HepG2 (cell line): ENCODE data around the gene NINL. TPM values are rescaled to one million over a fixed set of nuclear protein-coding genes. Genes with fewer than 3 reads are reported as not detected.

Experiments used
- FOXK2 ChIP-seq: fragments of 450-650 bp; IDR thresholded peaks from 2 replicates; pipeline ENCODE4 v1.6.1; 2016
- KAT8 ChIP-seq: IDR thresholded peaks from 2 replicates; pipeline ENCODE4 v1.6.1; 2016; ENCODE audit warnings: missing genetic modification reagents, missing compliant biosample characterization
- NKX3-1 ChIP-seq: sonication (generic); formaldehyde crosslinking; IDR thresholded peaks from 2 replicates; pipeline ENCODE4 v1.5.0; 2020; ENCODE audit warnings: missing genetic modification reagents
- POLR2A ChIP-seq, 2 experiments: IDR thresholded peaks; 2 replicates each; pipeline ENCODE4 v1.6.1; 2011; ENCODE audit warnings: low read depth in 2 of 2, low read length in 2 of 2, mild to moderate bottlenecking in 1 of 2, moderate library complexity in 1 of 2; ENCODE audit not compliant: insufficient read depth in 1 of 2
- SMAD9 ChIP-seq: sonication (generic); formaldehyde crosslinking; IDR thresholded peaks from 2 replicates; pipeline ENCODE4 v1.5.1; 2020; ENCODE audit warnings: mild to moderate bottlenecking, missing genetic modification reagents
- SNAPC5 ChIP-seq: sonication (generic); formaldehyde crosslinking; IDR thresholded peaks from 2 replicates; pipeline ENCODE4 v1.8.1; 2023; ENCODE audit warnings: mild to moderate bottlenecking, missing genetic modification reagents, borderline replicate concordance
- SP2 ChIP-seq: sonication (generic); formaldehyde crosslinking; IDR thresholded peaks from 2 replicates; pipeline ENCODE4 v1.5.1; 2020; ENCODE audit warnings: mild to moderate bottlenecking, missing genetic modification reagents
- SP4 ChIP-seq: sonication (generic); formaldehyde crosslinking; IDR thresholded peaks from 2 replicates; pipeline ENCODE4 v1.8.1; 2023; ENCODE audit warnings: mild to moderate bottlenecking, missing genetic modification reagents
- SPEN ChIP-seq: sonication (generic); formaldehyde crosslinking; IDR thresholded peaks from 2 replicates; pipeline ENCODE4 v1.5.1; 2020; ENCODE audit warnings: low read depth, mild to moderate bottlenecking, missing genetic modification reagents
- ZNF138 ChIP-seq: sonication (generic); formaldehyde crosslinking; IDR thresholded peaks from 2 replicates; pipeline ENCODE4 v1.5.0; 2020; ENCODE audit warnings: mild to moderate bottlenecking, low read depth, missing genetic modification reagents
- ZNF350 ChIP-seq: sonication (generic); formaldehyde crosslinking; IDR thresholded peaks from 2 replicates; pipeline ENCODE4 v1.4.0; 2020; ENCODE audit warnings: mild to moderate bottlenecking, low read depth, missing genetic modification reagents, borderline replicate concordance
- ZNF382 ChIP-seq: sonication (generic); formaldehyde crosslinking; IDR thresholded peaks from 2 replicates; pipeline ENCODE4 v1.5.0; 2020; ENCODE audit warnings: missing genetic modification reagents, mild to moderate bottlenecking, borderline replicate concordance
- ZNF383 ChIP-seq: sonication (generic); formaldehyde crosslinking; IDR thresholded peaks from 2 replicates; pipeline ENCODE4 v1.4.0; 2020; ENCODE audit warnings: missing genetic modification reagents, mild to moderate bottlenecking, borderline replicate concordance
- ZNF550 ChIP-seq: sonication (generic); formaldehyde crosslinking; IDR thresholded peaks from 2 replicates; pipeline ENCODE4 v1.4.0; 2020; ENCODE audit warnings: mild to moderate bottlenecking, missing genetic modification reagents, borderline replicate concordance
- ZNF678 ChIP-seq: sonication (generic); formaldehyde crosslinking; IDR thresholded peaks from 2 replicates; pipeline ENCODE4 v1.4.0; 2020; ENCODE audit warnings: mild to moderate bottlenecking, missing genetic modification reagents
- ZSCAN21 ChIP-seq: sonication (generic); formaldehyde crosslinking; IDR thresholded peaks from 2 replicates; pipeline ENCODE4 v1.8.0; 2022; ENCODE audit warnings: mild to moderate bottlenecking, missing genetic modification reagents, moderate library complexity, borderline replicate concordance
- polyA plus RNA-seq, 8 experiments: library from polyadenylated mRNA; depleted of rRNA in 3 of 8; stranded (reverse) in 7 of 8; unstranded in 1 of 8; fragments of >200 nt; fragmentation: Illumina TruSeq in 4 of 8; extraction: Trizol in 4 of 8; gene quantifications; 2 replicates each; pipeline versions ENCODE4 v1.2.1 to v1.2.3, GENCODE V29; 2011 to 2016; ENCODE audit warnings: low read depth in 4 of 8, missing spikeins in 1 of 8, mixed read lengths in 1 of 8; ENCODE audit not compliant: insufficient read depth in 1 of 8
- total RNA-seq, 5 experiments: library from RNA; depleted of rRNA; stranded (reverse); fragments of >200 nt; fragmentation: Illumina TruSeq; extraction: Trizol; gene quantifications; 2 replicates each; pipeline ENCODE4 v1.2.3, GENCODE V29; 2016; ENCODE audit warnings: low read depth in 1 of 5
- TF ChIP-seq, protein P1 (sequence below): sonication (generic); formaldehyde crosslinking; IDR thresholded peaks from 2 replicates; pipeline ENCODE4 v1.5.0; 2020; ENCODE audit warnings: missing genetic modification reagents
- TF ChIP-seq, protein P2 (sequence below): sonication (generic); formaldehyde crosslinking; IDR thresholded peaks from 2 replicates; pipeline ENCODE4 v1.4.0; 2020; ENCODE audit warnings: missing genetic modification reagents
- TF ChIP-seq, protein P3 (sequence below): sonication (generic); formaldehyde crosslinking; IDR thresholded peaks from 2 replicates; pipeline ENCODE4 v1.4.0; 2020; ENCODE audit warnings: mild to moderate bottlenecking, missing genetic modification reagents

NINL gene
- total and polyA plus RNA-seq, 2 of the 13 experiments (the other 11 are each of a cell fraction or from before 2014, with no cell fraction given) = 32.3 to 34.3 TPM

DNA sequence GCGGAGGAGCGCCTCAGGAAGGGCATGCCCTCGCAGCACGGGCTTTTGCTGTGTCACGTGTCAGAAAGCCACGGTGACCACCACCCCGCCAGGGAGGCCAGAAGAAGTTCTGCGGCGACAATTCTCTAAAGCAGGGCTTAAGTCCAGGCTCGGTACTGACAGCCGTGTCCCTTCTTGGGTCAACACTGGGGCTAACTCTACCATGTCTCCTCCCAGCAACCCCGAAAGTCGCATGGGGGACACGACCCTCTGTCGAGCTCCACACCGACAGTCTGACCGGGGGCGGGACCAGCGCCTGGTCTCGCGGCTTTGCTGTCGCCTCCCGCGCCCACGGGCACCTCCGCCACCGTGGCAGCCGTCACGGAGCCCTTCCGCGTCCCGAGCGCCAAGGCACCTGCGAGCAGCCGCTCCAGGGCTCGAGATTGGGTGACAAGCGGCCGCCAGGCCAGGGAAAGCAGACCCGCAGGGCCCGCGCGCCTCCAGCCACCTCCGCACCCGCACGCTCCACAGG lies 37.9 kb upstream of the NINL start (continued):
- TF ChIP-seq ZNF350 (CRISPR knock-in tag) (no peak), POLR2A (IDR thresholded peaks at IDR 0.05; ENCODE audit: insufficient read depth in 1 of 2, low read depth in 2 of 2, low read length in 2 of 2) (no peak), NKX3-1 (CRISPR knock-in tag) (no peak), ZNF382 (CRISPR knock-in tag) (no peak), ZNF678 (CRISPR knock-in tag) (0 out of 2 replicates have a peak, but pooled peaks have one; percentile 63), ZNF138 (CRISPR knock-in tag) (no peak), SP2 (CRISPR knock-in tag) (peak; percentile 62; the same call in 1 of the 2 replicates), SP4 (CRISPR knock-in tag) (no peak; the same call in 1 of the 2 replicates), SPEN (peak; percentile 25; the same call in 1 of the 2 replicates), SNAPC5 (CRISPR knock-in tag) (peak; percentile 90), FOXK2 (no peak), KAT8 (no peak), ZNF550 (peak; percentile 23; the same call in 1 of the 2 replicates), ZSCAN21 (CRISPR knock-in tag) (peak; percentile 85; the same call in 1 of the 2 replicates), ZNF383 (CRISPR knock-in tag) (no peak; the same call in 1 of the 2 replicates), SMAD9 (CRISPR knock-in tag) (0 out of 2 replicates have a peak, but pooled peaks have one; percentile 39)
- TF ChIP-seq, protein P1, sequence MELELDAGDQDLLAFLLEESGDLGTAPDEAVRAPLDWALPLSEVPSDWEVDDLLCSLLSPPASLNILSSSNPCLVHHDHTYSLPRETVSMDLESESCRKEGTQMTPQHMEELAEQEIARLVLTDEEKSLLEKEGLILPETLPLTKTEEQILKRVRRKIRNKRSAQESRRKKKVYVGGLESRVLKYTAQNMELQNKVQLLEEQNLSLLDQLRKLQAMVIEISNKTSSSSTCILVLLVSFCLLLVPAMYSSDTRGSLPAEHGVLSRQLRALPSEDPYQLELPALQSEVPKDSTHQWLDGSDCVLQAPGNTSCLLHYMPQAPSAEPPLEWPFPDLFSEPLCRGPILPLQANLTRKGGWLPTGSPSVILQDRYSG (CRISPR knock-in tag) = 0 out of 2 replicates have a peak, but pooled peaks have one; percentile 48
- TF ChIP-seq, protein P2, sequence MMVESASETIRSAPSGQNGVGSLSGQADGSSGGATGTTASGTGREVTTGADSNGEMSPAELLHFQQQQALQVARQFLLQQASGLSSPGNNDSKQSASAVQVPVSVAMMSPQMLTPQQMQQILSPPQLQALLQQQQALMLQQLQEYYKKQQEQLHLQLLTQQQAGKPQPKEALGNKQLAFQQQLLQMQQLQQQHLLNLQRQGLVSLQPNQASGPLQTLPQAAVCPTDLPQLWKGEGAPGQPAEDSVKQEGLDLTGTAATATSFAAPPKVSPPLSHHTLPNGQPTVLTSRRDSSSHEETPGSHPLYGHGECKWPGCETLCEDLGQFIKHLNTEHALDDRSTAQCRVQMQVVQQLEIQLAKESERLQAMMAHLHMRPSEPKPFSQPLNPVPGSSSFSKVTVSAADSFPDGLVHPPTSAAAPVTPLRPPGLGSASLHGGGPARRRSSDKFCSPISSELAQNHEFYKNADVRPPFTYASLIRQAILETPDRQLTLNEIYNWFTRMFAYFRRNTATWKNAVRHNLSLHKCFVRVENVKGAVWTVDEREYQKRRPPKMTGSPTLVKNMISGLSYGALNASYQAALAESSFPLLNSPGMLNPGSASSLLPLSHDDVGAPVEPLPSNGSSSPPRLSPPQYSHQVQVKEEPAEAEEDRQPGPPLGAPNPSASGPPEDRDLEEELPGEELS (CRISPR knock-in tag) = no peak
- TF ChIP-seq, protein P3, sequence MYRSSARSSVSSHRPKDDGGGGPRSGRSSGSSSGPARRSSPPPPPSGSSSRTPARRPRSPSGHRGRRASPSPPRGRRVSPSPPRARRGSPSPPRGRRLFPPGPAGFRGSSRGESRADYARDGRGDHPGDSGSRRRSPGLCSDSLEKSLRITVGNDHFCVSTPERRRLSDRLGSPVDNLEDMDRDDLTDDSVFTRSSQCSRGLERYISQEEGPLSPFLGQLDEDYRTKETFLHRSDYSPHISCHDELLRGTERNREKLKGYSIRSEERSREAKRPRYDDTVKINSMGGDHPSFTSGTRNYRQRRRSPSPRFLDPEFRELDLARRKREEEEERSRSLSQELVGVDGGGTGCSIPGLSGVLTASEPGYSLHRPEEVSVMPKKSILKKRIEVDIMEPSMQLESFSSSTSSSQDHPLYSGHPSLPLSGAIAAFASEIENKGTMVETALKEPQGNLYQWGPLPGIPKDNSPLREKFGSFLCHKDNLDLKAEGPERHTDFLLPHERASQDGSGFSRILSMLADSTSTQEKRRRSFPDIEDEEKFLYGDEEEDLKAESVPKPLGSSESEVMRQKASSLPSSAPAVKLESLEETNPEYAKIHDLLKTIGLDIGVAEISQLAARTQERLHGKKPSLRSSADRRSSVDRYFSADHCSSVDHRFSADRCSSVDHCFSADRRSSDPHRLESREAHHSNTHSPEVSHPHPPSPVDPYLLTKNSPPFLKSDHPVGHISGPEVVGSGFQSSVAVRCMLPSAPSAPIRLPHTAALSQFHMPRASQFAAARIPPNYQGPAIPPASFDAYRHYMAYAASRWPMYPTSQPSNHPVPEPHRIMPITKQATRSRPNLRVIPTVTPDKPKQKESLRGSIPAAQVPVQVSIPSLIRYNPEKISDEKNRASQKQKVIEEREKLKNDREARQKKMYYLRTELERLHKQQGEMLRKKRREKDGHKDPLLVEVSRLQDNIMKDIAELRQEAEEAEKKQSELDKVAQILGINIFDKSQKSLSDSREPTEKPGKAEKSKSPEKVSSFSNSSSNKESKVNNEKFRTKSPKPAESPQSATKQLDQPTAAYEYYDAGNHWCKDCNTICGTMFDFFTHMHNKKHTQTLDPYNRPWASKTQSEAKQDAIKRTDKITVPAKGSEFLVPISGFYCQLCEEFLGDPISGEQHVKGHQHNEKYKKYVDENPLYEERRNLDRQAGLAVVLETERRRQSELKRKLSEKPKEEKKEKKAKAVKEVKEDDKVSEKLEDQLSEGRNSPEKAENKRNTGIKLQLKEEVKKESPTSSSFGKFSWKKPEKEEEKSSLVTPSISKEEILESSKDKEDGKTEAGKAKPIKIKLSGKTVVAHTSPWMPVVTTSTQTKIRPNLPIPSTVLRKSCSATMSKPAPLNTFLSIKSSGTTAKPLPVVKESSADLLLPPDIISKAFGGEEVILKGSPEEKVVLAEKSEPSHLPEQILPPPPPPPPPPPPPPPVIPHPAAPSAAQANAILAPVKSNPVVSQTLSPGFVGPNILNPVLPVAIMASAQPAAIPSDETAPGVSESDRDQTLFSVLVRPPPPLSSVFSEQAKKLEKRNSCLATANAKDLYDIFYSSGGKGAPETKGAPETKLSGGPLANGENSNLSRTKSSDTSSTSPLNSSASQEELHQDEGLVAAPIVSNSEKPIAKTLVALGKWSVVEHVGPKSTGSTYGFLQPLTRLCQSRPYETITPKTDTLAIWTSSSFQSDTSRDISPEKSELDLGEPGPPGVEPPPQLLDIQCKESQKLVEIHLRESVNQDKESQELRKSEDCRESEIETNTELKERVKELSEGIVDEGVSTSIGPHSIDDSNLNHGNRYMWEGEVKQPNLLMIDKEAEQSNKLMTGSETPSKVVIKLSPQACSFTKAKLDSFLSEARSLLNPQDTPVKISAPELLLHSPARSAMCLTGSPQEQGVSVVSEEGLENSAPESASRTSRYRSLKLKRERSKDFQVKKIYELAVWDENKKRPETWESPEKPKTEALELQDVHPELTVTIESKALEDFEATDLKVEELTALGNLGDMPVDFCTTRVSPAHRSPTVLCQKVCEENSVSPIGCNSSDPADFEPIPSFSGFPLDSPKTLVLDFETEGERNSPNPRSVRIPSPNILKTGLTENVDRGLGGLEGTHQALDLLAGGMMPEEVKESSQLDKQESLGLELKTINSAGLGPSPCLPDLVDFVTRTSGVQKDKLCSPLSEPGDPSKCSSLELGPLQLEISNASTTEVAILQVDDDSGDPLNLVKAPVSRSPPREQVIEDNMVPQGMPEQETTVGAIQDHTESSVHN (CRISPR knock-in tag) = peak; percentile 90; the same call in 1 of the 2 replicates
